HTR-8/SVneo (cell line): ENCODE measurements around the gene INSIG2.

ENCODE experiments used
- DNase-seq: peaks from one replicate; pipeline ENCODE4 v3.0.0; 2011; ENCODE audit warnings: low spot score, mixed read lengths; ENCODE audit not compliant: insufficient read length
- FAIRE-seq: peaks from 2 replicates; lab custom pipeline; 2011; peaks lifted over from hg19 to GRCh38; lab: Jason Lieb, UNC

The INSIG2 gene

GRCh38 chr2:118123561-118124232 is 35.4 kb downstream of the INSIG2 start:
- DNase-seq (no peak), FAIRE-seq (no peak)

- FAIRE-seq (no peak), DNase-seq (no peak)
These were observed 36.1 kb downstream of the INSIG2 start for GRCh38 chr2:118124288-118124891.

GRCh38 chr2:118127250-118127649 is 39.0 kb downstream of the INSIG2 start:
- no peak for DNase-seq
- FAIRE-seq = no peak

- DNase-seq (no peak), FAIRE-seq (no peak)
These were observed 40.6 kb downstream of the INSIG2 start for GRCh38 chr2:118128826-118129225.

GRCh38 chr2:118130385-118130784 is 42.1 kb downstream of the INSIG2 start:
- DNase-seq = no peak
- FAIRE-seq = no peak

GRCh38 chr2:118131771-118132170 is 43.5 kb downstream of the INSIG2 start:
- FAIRE-seq = no peak
- DNase-seq = no peak

GRCh38 chr2:118133916-118134315 is 45.6 kb downstream of the INSIG2 start:
- DNase-seq = no peak
- FAIRE-seq = no peak

- FAIRE-seq = no peak
- no peak for DNase-seq
These were observed 46.4 kb downstream of the INSIG2 start for GRCh38 chr2:118134650-118135049.

- FAIRE-seq (no peak), DNase-seq (no peak)
These were observed 56.9 kb downstream of the INSIG2 start for GRCh38 chr2:118145207-118145606.

GRCh38 chr2:118145806-118146205 is 57.5 kb downstream of the INSIG2 start:
- DNase-seq (no peak), FAIRE-seq (no peak)

- DNase-seq (no peak), FAIRE-seq (no peak)
These were observed 58.3 kb downstream of the INSIG2 start for GRCh38 chr2:118146315-118147283.

- DNase-seq (no peak), FAIRE-seq (no peak)
These were observed 59.9 kb downstream of the INSIG2 start for GRCh38 chr2:118148133-118148532.

- no peak for DNase-seq
- FAIRE-seq = no peak
These were observed 60.5 kb downstream of the INSIG2 start for GRCh38 chr2:118148809-118149208.

- FAIRE-seq (no peak), DNase-seq (no peak)
These were observed 62.0 kb downstream of the INSIG2 start for GRCh38 chr2:118150294-118150693.

- DNase-seq = no peak
- FAIRE-seq = no peak
These were observed 63.6 kb downstream of the INSIG2 start for GRCh38 chr2:118151831-118152230.

GRCh38 chr2:118153433-118153832 is 65.2 kb downstream of the INSIG2 start:
- DNase-seq (no peak), FAIRE-seq (no peak)

GRCh38 chr2:118154176-118154575 is 65.9 kb downstream of the INSIG2 start:
- FAIRE-seq = no peak

More at GRCh38 chr2:118154176-118154575, 65.9 kb downstream of the INSIG2 start:
- no peak for DNase-seq
